Stimulated activated CD4-positive, alpha-beta T cell treated with anti-CD3 and anti-CD28 coated beads, Interleukin-15, amount 100 ng/mL, for 1 hour (primary cell): ENCODE results near the gene PRDM15.

Experiments
- DNase-seq, 2 donors: peaks; one replicate each; pipeline ENCODE4 v3.0.0-alpha.2; 2020; ENCODE audit warnings: low read depth in 1 of 2, low spot score in 1 of 2

PRDM15 gene, protein sequence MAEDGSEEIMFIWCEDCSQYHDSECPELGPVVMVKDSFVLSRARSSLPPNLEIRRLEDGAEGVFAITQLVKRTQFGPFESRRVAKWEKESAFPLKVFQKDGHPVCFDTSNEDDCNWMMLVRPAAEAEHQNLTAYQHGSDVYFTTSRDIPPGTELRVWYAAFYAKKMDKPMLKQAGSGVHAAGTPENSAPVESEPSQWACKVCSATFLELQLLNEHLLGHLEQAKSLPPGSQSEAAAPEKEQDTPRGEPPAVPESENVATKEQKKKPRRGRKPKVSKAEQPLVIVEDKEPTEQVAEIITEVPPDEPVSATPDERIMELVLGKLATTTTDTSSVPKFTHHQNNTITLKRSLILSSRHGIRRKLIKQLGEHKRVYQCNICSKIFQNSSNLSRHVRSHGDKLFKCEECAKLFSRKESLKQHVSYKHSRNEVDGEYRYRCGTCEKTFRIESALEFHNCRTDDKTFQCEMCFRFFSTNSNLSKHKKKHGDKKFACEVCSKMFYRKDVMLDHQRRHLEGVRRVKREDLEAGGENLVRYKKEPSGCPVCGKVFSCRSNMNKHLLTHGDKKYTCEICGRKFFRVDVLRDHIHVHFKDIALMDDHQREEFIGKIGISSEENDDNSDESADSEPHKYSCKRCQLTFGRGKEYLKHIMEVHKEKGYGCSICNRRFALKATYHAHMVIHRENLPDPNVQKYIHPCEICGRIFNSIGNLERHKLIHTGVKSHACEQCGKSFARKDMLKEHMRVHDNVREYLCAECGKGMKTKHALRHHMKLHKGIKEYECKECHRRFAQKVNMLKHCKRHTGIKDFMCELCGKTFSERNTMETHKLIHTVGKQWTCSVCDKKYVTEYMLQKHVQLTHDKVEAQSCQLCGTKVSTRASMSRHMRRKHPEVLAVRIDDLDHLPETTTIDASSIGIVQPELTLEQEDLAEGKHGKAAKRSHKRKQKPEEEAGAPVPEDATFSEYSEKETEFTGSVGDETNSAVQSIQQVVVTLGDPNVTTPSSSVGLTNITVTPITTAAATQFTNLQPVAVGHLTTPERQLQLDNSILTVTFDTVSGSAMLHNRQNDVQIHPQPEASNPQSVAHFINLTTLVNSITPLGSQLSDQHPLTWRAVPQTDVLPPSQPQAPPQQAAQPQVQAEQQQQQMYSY

DNA sequence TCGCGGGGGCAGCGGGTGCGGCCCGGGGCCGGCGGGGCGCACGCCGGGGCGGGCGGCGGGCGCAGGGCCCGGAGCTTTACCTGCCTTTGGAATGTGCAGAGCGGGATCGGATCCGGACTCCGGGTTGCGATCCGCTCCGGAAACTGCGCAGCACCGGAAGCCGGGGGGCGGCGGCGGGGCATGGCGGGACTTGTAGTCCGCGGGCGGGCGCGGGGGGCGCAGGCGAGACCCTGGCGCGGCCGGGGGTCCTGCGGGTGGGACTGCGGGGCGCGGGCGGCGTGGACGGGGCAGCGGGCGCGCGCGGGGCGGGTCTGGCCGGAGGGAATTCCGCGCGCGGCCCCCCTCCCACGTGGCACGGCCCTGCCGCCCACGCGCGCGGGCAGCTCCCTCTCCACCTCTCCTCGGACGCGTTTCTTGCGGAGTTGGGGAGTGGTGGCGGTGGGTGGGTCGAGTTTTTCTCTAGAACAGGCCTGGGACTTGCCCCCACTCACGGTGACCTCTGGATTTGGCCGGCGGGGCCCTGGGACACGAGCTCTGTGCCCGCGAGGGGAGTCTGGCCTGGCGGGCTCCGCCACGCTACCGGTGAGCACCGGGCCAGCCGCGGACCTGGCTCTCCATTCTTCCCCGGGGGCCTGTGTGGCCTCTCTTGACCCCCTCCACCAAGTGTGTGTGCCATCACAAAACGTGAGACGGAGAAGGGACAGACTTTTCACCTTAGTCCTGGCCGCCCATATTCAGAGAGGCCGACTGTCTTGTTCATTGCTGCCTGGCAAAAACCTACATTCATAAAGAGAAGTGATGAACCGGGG, at the start of gene PRDM15:
PRDM15 (minus strand) TSS at position 155 of the 809 bp plus-strand sequence. CDS start 18,981 bp downstream, outside the sequence.
- peak; percentile 62 to 79 for DNase-seq

DNA sequence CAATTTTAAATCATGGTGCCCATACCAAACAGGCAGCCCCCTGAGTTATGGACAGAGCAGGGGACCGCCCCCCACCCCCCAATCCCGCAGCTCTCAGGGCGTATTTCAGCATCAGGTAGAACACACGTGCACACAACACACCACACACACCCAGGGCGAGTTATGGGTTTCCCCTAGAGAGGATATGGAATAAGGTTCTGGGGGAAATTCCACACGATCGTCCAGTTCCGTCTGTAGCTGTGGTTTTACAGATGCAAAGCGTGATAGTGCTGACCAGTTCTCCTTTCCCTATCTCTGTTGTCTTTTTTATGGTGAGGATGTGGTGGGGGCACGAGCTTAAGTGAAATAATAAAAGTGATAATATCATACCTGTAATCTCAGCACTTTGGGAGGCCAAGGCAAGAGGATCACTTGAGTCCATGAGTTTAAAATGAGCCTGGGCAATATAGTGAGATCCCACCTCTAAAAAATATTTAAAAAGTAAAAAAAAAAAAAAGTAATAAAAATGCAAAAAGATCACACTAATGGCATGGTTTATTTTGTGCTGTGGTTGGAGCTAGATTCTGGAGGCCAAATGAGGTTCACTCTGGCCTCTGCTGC, 49.6 kb upstream of the PRDM15 start:
- DNase-seq = no peak

DNA sequence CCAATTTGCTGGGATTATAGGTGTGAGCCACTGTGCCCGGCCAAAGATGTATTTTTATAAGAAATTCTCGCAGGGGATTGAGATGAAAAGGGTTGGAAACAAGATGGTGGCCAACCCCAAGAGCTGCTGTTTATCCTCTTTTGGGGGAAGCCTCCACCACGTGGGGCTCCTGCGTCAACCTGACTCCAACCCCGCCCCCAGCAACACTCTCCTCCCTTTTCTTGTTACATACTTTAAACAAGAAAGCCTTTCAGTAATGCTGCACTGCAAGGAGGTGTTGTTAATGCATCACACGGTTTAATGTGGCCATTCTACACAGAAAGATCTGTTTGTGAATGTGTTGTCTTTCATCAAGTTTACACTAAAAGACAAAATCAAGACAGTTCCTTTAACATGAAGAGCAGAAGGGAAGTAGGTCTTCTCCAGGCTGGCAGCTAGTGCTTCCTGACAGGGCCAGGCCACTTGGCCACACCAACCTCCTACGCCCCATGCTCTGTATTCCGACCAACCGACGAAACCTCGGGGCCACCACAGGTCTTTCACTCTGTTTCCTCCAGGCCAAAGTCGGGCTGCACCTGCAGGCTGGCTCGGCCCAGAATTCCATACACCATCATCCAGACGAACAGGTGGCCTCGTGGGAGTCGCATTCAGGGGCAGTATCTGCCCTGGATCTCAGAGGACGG, 48.7 kb upstream of the PRDM15 start:
- no peak for DNase-seq

DNA sequence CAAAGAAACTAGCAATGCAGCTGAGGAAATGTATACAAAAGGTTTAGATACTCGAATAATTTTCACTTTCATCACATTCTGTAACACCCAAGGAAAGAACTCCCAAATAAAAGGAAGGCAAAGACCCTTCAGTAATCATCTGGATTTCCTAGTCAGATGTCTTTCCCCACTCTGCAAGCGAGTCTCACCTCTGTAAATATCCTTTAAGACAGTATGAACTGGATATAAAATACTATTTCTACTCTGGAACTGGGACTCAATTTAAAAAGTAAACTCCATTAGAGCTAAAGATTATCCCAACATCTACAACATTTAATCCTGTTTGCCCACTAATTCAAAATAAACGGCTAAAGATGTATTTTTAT, 47.6 kb upstream of the PRDM15 start:
- DNase-seq = no peak

DNA sequence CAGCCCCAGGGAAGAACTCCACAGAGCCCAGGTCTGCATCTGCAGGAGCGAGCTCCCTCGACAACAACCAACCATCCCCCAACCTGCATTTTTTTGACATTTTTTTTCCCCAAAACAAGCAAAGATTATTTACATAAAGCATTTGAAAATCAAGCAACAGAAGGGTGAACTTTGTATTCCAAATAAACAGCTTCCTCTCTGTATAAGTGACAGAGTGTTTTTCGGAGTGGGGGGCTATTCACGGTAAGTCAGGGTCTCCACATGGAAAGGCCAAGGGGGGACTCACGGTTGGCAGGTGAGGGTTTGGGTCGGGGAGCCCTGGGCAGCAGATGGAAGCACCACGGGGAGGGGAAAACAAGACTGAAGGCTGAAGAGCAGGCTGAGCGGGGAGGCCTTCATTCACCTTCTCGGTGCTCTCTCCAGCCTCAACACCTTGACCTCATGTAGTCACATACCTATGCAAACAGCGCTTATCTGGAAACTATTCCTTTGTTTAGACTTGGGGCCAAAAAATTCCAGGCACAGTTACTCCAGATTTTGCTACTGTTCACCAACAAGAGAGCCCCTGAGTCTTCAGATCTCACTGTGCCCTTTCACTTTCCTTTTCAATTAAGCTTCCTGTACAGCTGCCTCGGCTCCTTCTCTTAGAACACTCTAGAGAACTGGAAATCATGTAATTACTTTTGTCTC, 47.1 kb upstream of the PRDM15 start:
- no peak for DNase-seq

DNA sequence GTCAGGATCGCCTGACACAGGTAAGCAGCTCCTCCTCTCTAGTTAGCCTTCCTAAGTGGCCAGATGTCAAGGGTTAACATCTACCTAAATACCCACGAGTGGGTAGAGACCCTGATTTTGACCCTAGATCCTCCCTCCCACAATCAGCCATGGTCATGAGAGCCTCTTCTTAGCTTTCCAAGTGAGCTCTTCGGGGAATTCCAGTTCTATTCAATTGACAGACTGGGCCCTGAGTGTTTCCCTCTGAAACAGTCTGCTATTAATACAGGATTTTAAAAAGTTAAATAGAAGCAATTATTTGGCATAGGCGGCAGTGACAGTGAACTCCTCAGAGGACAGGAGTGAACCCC, 46.6 kb upstream of the PRDM15 start:
- DNase-seq = no peak

DNA sequence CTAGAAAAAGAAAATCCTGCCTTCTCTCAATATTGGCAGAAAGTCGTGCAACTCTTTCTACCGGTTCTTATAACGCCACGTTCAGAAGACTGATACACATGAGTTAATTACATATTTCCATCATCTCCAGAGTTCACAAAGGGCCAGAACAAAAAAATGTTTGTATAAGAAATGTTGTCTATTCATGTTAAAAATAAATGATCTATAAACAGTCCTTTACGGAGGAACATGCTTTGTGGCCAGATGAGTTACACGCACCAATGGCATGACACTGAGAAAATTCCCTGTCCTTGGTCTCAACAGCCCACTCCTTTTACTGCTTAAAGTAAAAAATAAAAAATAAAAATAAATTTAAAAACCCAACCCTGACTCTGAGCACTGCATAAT, 45.2 kb upstream of the PRDM15 start:
- DNase-seq = no peak

DNA sequence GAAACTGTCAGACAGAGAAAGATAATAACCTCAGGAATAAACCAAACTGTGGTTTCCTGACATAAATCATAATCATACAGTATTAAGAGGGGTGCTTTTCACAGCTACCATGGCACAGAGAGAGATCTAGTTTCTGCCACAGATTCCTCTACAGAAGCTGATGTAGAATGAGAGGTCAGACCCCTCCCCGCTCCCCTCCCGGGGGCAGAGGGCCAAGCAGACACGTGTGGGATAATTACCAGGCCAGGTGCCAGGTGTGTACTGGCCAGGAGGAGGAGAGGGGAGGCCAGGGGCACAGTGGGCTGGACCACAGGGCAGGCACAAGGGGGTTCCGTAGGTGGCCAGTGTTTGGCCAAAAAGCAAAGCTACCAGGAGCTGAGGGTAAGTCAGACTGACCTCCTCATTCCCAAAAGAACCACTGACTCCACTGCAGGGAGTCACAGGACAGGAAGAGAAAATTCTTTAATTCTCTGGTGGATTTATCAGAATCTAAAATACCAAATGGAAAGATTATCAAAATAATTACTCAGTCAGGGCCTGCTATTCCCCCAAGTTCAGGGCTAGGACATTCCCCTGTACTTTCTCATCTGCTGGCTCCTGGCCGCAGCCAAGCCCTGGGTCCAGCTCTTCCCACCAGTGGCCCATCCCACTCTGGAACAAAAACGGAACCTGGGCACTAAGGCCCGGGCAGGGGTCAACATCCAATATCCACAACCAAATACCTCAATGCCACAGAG, 44.7 kb upstream of the PRDM15 start:
- no peak for DNase-seq

DNA sequence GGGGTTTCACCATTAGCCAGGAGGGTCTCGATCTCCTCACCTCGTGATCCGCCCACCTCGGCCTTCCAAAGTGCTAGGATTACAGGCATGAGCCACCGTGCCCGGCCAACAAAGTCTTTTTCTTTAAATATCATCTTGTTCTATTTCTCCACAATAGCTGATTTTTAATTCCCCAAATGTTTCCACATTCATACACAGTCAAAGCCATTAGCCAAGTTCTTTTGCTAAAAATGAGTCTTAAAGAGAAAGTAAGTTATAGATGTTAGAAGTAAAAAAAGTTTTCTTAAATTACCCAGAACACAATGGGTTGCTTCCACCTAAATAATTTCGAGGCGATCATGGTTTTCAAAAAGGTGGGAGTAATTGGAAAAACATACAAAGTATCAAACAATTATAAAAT, 44.0 kb upstream of the PRDM15 start:
- no peak for DNase-seq

DNA sequence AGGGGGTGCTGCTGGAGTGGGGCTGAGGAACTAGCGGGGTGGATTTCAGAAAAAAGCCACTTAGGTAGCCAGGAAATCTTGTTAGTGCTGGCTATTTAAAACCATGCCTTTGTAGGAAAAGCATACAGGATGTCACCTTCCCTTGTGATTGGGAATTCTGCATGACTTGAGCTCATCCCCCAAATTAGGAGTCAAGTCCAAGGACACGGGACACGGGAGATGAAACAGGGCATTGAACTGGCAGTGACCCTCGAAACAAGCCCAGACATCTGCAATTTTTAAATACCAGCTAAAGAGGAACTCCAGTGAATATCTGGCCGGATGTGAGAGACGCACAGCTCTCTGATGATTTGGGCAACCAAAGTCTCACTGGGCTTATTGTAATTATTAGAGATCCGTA, 41.9 kb upstream of the PRDM15 start:
- no peak for DNase-seq

DNA sequence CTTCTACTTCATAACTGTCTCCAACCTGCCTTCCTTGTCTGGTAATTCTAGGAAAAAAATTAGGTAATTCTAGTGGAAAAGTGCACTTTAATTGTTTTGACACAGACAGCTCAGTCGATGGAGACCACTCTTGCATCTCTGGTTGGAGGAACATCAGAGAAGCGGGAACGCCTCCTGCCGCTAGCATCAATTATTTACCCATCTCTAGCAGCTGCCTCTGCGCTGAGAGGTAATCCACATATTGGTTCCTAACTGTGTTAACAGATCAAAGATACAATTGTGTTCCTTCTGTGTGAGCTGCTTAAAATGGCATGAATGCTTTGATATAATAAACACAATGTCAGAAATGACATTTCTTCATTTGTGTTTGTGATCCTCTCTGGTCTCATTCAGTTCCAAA, 41.3 kb upstream of the PRDM15 start:
- DNase-seq = no peak

DNA sequence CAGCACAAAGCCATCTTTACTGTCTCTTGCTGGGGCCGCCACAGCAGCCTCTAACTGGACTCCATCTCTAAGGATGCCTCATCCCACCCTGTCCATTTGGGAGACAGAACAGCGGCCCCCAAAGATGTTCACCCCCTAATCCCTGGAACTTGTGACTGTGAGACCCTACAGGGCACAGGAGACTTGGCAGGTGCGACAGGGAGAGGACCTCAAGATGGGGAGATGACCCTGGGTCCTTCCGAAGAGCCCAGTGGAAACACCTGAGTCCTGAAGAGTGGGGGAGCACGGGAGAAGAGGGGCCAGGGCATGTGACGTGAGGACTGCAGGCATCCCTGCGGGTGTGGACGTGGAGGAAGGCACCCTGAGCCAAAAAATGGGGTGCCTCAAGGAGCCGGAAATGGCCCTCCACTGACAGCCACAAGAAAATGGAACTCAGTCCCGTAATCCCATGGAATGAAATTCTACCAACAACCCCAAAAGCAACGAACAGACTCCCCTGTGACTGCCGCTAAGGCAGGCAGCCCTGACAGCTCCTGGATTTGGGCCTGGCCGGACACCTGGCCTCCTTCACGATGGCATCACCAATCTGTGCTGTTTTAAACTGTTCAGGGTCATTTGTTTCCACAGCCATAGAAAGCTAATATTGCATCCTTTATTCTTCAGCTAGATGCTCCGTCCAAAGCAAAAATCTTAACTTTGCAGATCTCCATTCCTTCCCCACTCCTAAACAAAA, 40.7 kb upstream of the PRDM15 start:
- DNase-seq = no peak

DNA sequence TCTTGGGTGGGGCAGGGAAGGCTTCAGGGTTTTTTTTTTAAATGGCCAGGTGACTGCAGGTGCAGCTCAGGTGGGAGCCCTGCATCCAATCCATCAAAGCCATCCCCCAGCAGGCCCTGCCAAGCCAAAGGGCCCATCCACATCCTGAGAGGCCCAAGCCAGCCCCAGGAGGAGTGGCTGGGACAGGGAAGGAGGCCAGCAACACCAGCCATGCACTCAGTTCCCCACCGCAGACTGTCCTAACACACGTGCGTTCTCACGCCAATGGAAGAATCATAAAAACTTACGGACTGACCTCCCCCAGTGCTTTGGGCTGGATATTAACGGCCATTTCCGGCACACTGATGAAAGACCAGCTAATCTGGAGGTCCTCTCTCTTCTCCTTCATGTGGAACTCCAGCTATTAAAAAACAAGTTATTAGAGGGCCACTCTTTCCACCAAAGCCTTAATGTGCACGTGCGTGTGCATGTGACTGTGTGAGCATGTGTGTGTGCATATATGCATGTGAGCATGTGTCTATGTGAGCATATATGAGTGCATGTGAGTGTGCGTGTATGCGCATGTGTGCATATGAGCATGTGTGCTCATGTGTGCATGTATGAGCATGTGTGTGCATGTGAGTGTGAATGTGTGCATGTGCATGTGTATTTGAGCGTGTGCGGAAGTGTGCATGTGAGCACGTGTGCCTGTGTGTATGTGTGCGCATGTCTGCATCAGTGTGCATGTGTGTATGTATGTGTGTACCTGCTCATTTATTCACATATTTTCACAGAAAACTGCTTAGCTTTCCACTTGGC, 39.6 kb upstream of the PRDM15 start:
- DNase-seq = no peak

DNA sequence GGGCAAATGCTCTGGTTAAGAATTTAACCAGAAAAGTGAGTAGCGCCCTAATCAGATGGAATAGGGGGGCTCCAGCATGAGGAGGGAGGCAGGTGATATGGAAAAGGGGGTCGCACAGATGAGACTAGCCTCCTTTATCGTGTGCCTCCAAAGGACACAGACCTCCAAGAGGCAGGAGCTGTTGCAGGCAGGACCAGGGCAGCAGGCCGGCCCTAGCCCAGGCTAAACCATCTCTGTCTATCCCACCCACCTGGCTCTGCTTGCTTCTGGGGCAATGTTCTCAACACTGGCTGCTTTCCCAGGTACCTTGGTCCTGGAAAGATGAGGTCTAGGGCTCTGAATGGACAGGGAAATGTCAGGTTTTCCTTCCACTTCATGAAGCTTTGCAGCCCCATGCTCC, 38.4 kb upstream of the PRDM15 start:
- DNase-seq = no peak

DNA sequence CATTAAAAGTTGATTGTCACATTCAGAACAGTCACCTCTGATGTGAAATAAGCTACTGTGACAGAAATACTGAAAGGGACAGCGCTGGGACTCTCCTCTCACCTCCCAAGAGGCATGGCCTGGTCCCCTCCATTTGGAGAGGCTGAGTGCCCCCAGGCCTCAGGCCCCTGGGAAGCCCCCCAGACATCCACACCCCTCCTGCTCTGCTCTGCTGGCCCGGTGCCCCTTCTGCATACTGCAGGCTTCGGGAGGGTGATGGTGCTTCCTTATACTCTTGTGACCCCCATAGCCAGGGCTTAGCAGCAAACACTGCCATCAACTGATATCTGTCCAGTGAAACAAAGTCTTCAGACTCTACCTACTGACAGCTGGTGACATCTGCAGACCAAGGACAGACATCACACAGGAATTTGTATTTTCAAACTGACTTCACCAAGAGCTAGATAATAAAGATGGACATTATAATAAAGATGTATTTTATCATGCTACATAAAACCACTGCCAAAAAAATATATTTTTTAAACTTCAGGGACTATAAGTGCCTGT, 37.8 kb upstream of the PRDM15 start:
- DNase-seq = no peak

DNA sequence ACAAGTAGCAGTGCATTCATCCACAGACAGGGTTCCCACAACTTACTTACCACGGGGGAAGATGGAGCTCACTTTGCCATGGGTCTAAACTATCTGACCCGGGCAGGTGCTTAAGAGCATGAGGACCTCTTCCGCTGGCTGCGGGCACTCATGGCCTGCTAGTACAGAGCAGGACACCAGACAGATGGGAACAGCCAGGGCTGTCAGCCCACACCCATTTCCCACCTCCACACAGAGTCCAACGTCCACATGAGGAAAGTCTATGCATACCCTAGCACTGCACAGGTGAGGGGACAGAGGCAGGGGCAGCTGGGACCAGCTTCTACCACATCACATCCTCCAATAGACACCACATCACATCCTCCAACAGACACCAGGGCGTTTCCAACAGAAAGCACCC, 35.8 kb upstream of the PRDM15 start:
- DNase-seq = no peak

DNA sequence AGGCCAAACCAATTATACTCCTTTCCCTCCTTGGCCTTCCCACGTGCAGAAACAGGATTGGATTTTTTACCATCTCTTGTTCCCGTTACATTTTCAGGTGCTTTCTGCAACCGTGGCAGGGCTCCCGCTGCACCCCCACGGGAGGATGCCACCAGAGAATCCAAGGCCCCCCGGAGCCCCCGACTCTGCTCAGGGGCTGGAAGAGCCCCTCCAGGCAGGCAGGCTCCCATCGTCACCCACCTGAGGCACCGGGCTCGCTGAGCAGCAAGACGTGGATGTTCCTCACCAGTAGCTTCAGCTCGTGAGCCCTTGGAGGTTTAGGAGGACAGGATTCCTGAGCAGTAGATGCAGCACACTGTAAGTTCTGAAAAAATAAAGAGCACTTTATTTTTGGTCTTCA, 35.2 kb upstream of the PRDM15 start:
- DNase-seq = no peak
